GM12878 (cell line): ENCODE data around the gene ESYT3. TPM values are rescaled to one million over a fixed set of nuclear protein-coding genes. Genes with fewer than 3 reads are reported as not detected.

ENCODE experiments used
- ATAC-seq: fragments of 200-7000 bp; cut with Tn5 transposase; 3 replicates; pipeline ENCODE4 v1.9.1; 2020; ENCODE audit warnings: mild to moderate bottlenecking, moderate library complexity
- BruUV-seq: library from RNA; stranded (reverse); fragments of 400-500 nt; replicated peaks from 2 replicates; lab custom pipeline; 2021; lab: Mats Ljungman, UMichigan
- CTCF ChIA-PET: fragments of 300-600 bp; sonication (Branson Sonifier 250); formaldehyde crosslinking; extraction: SDS; loops from one replicate; lab custom pipeline; 2021; ENCODE audit warnings: inconsistent platforms; lab: Yijun Ruan, JAX
- POLR2A ChIA-PET: fragments of 350-600 bp; formaldehyde crosslinking; extraction: SDS; loops from one replicate; lab custom pipeline; 2021; ENCODE audit warnings: inconsistent platforms; lab: Charles Lee
- RAD21 ChIA-PET: fragments of 300-600 bp; sonication (Branson Sonifier 250); formaldehyde crosslinking; loops from one replicate; lab custom pipeline; 2023; ENCODE audit warnings: antibody characterized with exemption; ENCODE audit not compliant: unreplicated experiment; lab: Charles Lee
- SMC1A ChIA-PET: fragments of 300-600 bp; sonication (Branson Sonifier 250); formaldehyde crosslinking; loops from one replicate; lab custom pipeline; 2023; ENCODE audit not compliant: unreplicated experiment, uncharacterized antibody; lab: Charles Lee
- DNase-seq: peaks from one replicate; pipeline ENCODE4 v3.0.0-alpha.2; 2011; ENCODE audit warnings: low read depth, low spot score
- FAIRE-seq: peaks from 3 replicates; lab custom pipeline; 2011; peaks lifted over from hg19 to GRCh38; lab: Jason Lieb, UNC
- H2AFZ ChIP-seq: 2 replicates; pipeline ENCODE4 v1.6.0; 2011; ENCODE audit warnings: low read depth, low read length, control low read depth; ENCODE audit not compliant: control insufficient read depth
- H3K27ac ChIP-seq: 2 replicates; pipeline ENCODE4 v1.5.1; 2011; ENCODE audit warnings: control low read depth; ENCODE audit not compliant: control insufficient read depth, insufficient read depth
- H3K27me3 ChIP-seq, 2 experiments: replicated peaks in 1 of 2; 2 replicates each; pipeline versions ENCODE4 v1.6.0 to v1.6.1; 2011; ENCODE audit warnings: low read length in 1 of 2; ENCODE audit not compliant: control insufficient read depth in 2 of 2, insufficient read depth in 2 of 2
- H3K36me3 ChIP-seq, 2 experiments: 2 replicates each; pipeline ENCODE4 v1.5.1; 2011; ENCODE audit warnings: low read length in 1 of 2; ENCODE audit not compliant: control insufficient read depth in 2 of 2, insufficient read depth in 2 of 2
- H3K4me1 ChIP-seq: 2 replicates; pipeline ENCODE4 v1.6.1; 2011; ENCODE audit warnings: mild to moderate bottlenecking, low read length, moderate library complexity, mixed read lengths; ENCODE audit not compliant: control insufficient read depth, insufficient read depth
- H3K4me2 ChIP-seq: 2 replicates; pipeline ENCODE4 v1.6.0; 2011; ENCODE audit warnings: control low read depth; ENCODE audit not compliant: control insufficient read depth, insufficient read depth
- H3K4me3 ChIP-seq: fragments of 200-600 bp; sonication (generic); 2 replicates; pipeline ENCODE4 v1.5.1; 2016
- H3K79me2 ChIP-seq: 2 replicates; pipeline ENCODE4 v1.6.0; 2011; ENCODE audit warnings: low read length; ENCODE audit not compliant: control insufficient read depth, insufficient read depth
- H3K9ac ChIP-seq: 2 replicates; pipeline ENCODE4 v1.8.0; 2011; ENCODE audit warnings: low read length, control low read depth, mixed read lengths; ENCODE audit not compliant: control insufficient read depth, insufficient read depth
- H3K9me3 ChIP-seq: replicated peaks from 3 replicates; pipeline ENCODE4 v1.5.1; 2011; ENCODE audit warnings: mild to moderate bottlenecking, low read length; ENCODE audit not compliant: control insufficient read depth, insufficient read depth
- H4K20me1 ChIP-seq: 2 replicates; pipeline ENCODE4 v1.6.0; 2011; ENCODE audit not compliant: control insufficient read depth, insufficient read depth
- BACH1 ChIP-seq: fragments of 450-650 bp; IDR thresholded peaks from 2 replicates; pipeline ENCODE4 v1.6.1; 2017; ENCODE audit warnings: mild to moderate bottlenecking, borderline replicate concordance
- CHD2 ChIP-seq: IDR thresholded peaks from 2 replicates; pipeline ENCODE4 v1.6.1; 2011; ENCODE audit warnings: low read depth, low read length, improper control_type of control experiment, borderline replicate concordance
- CTCF ChIP-seq, 3 experiments: IDR thresholded peaks in 2 of 3; conservative IDR thresholded peaks in 1 of 3; 2 replicates each; pipeline ENCODE4 v1.5.1; 2011; ENCODE audit warnings: low read depth in 3 of 3, low read length in 3 of 3, mild to moderate bottlenecking in 3 of 3, control low read depth in 2 of 3, moderate library complexity in 2 of 3, inconsistent platforms in 1 of 3, mixed read lengths in 1 of 3; ENCODE audit not compliant: control insufficient read depth in 2 of 3, insufficient read depth in 1 of 3; ENCODE audit errors: extremely low read depth in 1 of 3
- RAD21 ChIP-seq: IDR thresholded peaks from 2 replicates; pipeline ENCODE4 v1.6.1; 2011; ENCODE audit warnings: mild to moderate bottlenecking, low read depth, low read length, moderate library complexity; ENCODE audit not compliant: insufficient read depth
- WGBS: methylation state at CpG from one replicate; pipeline ENCODE4 v1.1.6; 2016; ENCODE audit warnings: low lambda C conversion rate; ENCODE audit not compliant: insufficient replicate concordance, insufficient coverage; ENCODE audit errors: missing lambda C conversion rate; 5-methylcytosine and 5-hydroxymethylcytosine counted together
- in situ Hi-C: fragments of 300-500 bp; cut with MboI; formaldehyde crosslinking; loops from 9 replicates; pipeline ENCODE4 v1.14.3; 2018; ENCODE audit warnings: mixed read lengths
- intact Hi-C: fragments of 100-400 bp; cut with micrococcal nuclease; formaldehyde crosslinking; loops from one replicate; pipeline ENCODE4 v1.14.2; 2022; ENCODE audit not compliant: unreplicated experiment
- polyA plus RNA-seq, 11 experiments: library from polyadenylated mRNA; depleted of rRNA in 4 of 11; unstranded in 6 of 11; stranded (reverse) in 5 of 11; fragments of >200 nt; fragmentation: Nextera tagmentation in 4 of 11; fragmentation: Illumina TruSeq in 1 of 11; extraction: Ambion mirVana in 4 of 11; extraction: Trizol in 1 of 11; gene quantifications; 1 replicate in 1 of 11; 2 replicates in 10 of 11; pipeline versions ENCODE4 v1.2.1 to v1.2.3, GENCODE V29; 2011 to 2016; ENCODE audit warnings: inconsistent platforms in 2 of 11, missing spikeins in 2 of 11, low read depth in 1 of 11
- total RNA-seq, 4 experiments: library from RNA; depleted of rRNA in 3 of 4; stranded (reverse); fragments of >200 nt in 3 of 4; fragmentation: Illumina TruSeq in 1 of 4; extraction: Trizol in 1 of 4; gene quantifications; 2 replicates each; pipeline versions ENCODE4 v1.2.1 to v1.2.3, GENCODE V29; 2013 to 2021

ESYT3 gene
- total and polyA plus RNA-seq, 10 of the 15 experiments (the other 5 are each of a cell fraction or from before 2014, with no cell fraction given): not detected

- TF ChIP-seq CTCF (IDR thresholded peaks at IDR 0.05 in 2 of 3, conservative IDR thresholded peaks at IDR 0.05 in 1 of 3; ENCODE audit: control insufficient read depth in 2 of 3, extremely low read depth in 1 of 3, insufficient read depth in 1 of 3, low read depth in 3 of 3, low read length in 3 of 3): peak in 2 of 3 experiments; percentile 2 to 14; a peak in 1 of 6 replicates
- no peak for TF ChIP-seq BACH1
- no peak for TF ChIP-seq CHD2
- peak; percentile 27; the same call in 1 of the 2 replicates for TF ChIP-seq RAD21
- in situ Hi-C loops: no loop called here
- WGBS: 30% methylated on average over 4 of the region's 4 CpGs
- H3K36me3 ChIP-seq: no peaks in the 10 kb centered on the region
- H3K4me1 ChIP-seq: no peaks in the 10 kb centered on the region
- H3K4me2 ChIP-seq: no peak overlapping the region
- no peaks in the 10 kb centered on the region for H3K9me3 ChIP-seq
- ATAC-seq: no peak
- SMC1A ChIA-PET: no interaction called here
- H3K27me3 ChIP-seq: no peaks in the 10 kb centered on the region; a peak in 3 of 4 replicates
- no peak for FAIRE-seq
- intact Hi-C loops: no loop called here
- no peak overlapping the region for H3K9ac ChIP-seq
- no peaks in the 10 kb centered on the region for H4K20me1 ChIP-seq
- CTCF ChIA-PET: interaction anchor here (1.6 to 1.9 kb wide), 2 partner anchors 15 to 19 kb away, joined by 4 to 5 read pairs; no protein-coding TSS in a partner anchor
- BruUV-seq: no TSS peak
- H3K27ac ChIP-seq: no peak overlapping the region
- H3K79me2 ChIP-seq: no peaks in the 10 kb centered on the region
- no peak overlapping the region for H2AFZ ChIP-seq
- no peak overlapping the region for H3K4me3 ChIP-seq
- RAD21 ChIA-PET: no interaction called here
- POLR2A ChIA-PET: no interaction called here
- DNase-seq: no peak
Observed at GRCh38 chr3:138397983-138398382, 36.4 kb upstream of the ESYT3 start.
